Adrenal gland (tissue), 12 donors: ENCODE measurements around the gene HRH4. TPM values are rescaled to one million over a fixed set of nuclear protein-coding genes. Genes with fewer than 3 reads are reported as not detected.

ENCODE experiments used
- DNase-seq, 7 donors: peaks; one replicate each; pipeline ENCODE4 v3.0.0-alpha.2; 2019 to 2020
- H3K27ac ChIP-seq, 5 donors: fragments of 200-600 bp; sonication (generic) in 4 of 5; 1 replicate in 3 of 5; 2 replicates in 2 of 5; pipeline versions ENCODE4 v1.5.1 to v1.8.0; 2016 to 2020; ENCODE audit warnings: mild to moderate bottlenecking in 1 of 5
- H3K27me3 ChIP-seq: fragments of 200-600 bp; 2 replicates; pipeline ENCODE4 v1.8.0; 2021
- H3K36me3 ChIP-seq, 2 donors: fragments of 200-600 bp; replicated peaks in 1 of 2; 1 replicate in 1 of 2; 2 replicates in 1 of 2; pipeline versions ENCODE4 v1.5.1 to v1.8.0; 2018 to 2022
- H3K4me1 ChIP-seq, 2 donors: fragments of 200-600 bp; replicated peaks in 1 of 2; 1 replicate in 1 of 2; 2 replicates in 1 of 2; pipeline versions ENCODE4 v1.5.1 to v1.8.0; 2018 to 2021
- H3K4me3 ChIP-seq, 4 donors: fragments of 200-600 bp; sonication (generic) in 3 of 4; one replicate each; pipeline ENCODE4 v1.5.1; 2016 to 2018
- H3K9me3 ChIP-seq, 3 donors: fragments of 200-600 bp; sonication (generic) in 1 of 3; replicated peaks in 1 of 3; 1 replicate in 2 of 3; 2 replicates in 1 of 3; pipeline versions ENCODE4 v1.5.1 to v1.8.0; 2016 to 2021
- CTCF ChIP-seq, 6 experiments: fragments of 450-650 bp in 4 of 6; fragments of 200-600 bp in 2 of 6; sonication (generic) in 1 of 6; IDR thresholded peaks; 1 replicate in 5 of 6; 2 replicates in 1 of 6; pipeline versions ENCODE4 v1.5.1 to v1.8.0; 2016 to 2021; ENCODE audit warnings: antibody characterized with exemption in 6 of 6, mild to moderate bottlenecking in 2 of 6, moderate library complexity in 1 of 6
- POLR2A ChIP-seq, 2 donors: fragments of 450-650 bp; IDR thresholded peaks; one replicate each; pipeline ENCODE4 v1.6.1; 2017; ENCODE audit warnings: antibody characterized with exemption in 2 of 2, mild to moderate bottlenecking in 2 of 2, moderate library complexity in 1 of 2
- WGBS, 4 donors: extraction: QIAGEN DNeasy Blood & Tissue Kit in 2 of 4; methylation state at CpG; one replicate each; pipeline versions ENCODE4 v1.1.5 to v1.1.7; 2013 to 2017; 5-methylcytosine and 5-hydroxymethylcytosine counted together
- intact Hi-C, 2 donors: fragments of 100-400 bp; cut with DNase I; formaldehyde crosslinking; loops; one replicate each; pipeline versions ENCODE4 v1.14.1 to v1.15.0; 2022 to 2023
- polyA plus RNA-seq, 3 donors: library from polyadenylated mRNA; stranded (reverse); fragments of 200-250 nt in 2 of 3; fragments of 350-450 nt in 1 of 3; fragmentation: Illumina TruSeq in 1 of 3; extraction: RNeasy Lipid Tissue Mini Kit (QIAGEN cat#74804) in 1 of 3; gene quantifications; one replicate each; pipeline ENCODE4 v1.2.3, GENCODE V29; 2013 to 2014
- total RNA-seq, 9 donors: library from RNA; depleted of rRNA in 4 of 9; stranded (reverse); fragments of >200 nt in 4 of 9; fragments of 120-200 nt in 1 of 9; fragmentation: NEBNext Ultra II Directional in 1 of 9; extraction: Animal tissue kit (Norgen Biotek cat#: 25700) in 1 of 9; gene quantifications; one replicate each; pipeline versions ENCODE4 v1.1.0 to v1.2.4, GENCODE V29; 2013 to 2023
- donor health status: healthy with polysubstance abuse.
- donor health status: Bipolar disorder and iron deficiency.
- donor health status: DM: yes; HTN: yes; CAD: no.
- donor health status: DM: no; HTN: no; CAD: no.
- donor health status: DM: no; HTN: no; CAD: no.
- donor health status: DM: yes; HTN: yes; CAD: no.

Gene HRH4
- total and polyA plus RNA-seq, 12 donors, result 0.03 to 0.13 (median 0.06) TPM; not detected in 8

GRCh38 chr18:24427484-24427883 lies 33.0 kb upstream of the HRH4 start:
- 47 to 54% (median 50%) methylated on average over 3 of the region's 3 CpGs for WGBS, 4 donors
- no peak for TF ChIP-seq POLR2A (IDR thresholded peaks at IDR 0.05)
- no peak for TF ChIP-seq CTCF (IDR thresholded peaks at IDR 0.05)
- no peaks in the 10 kb centered on the region for H3K36me3 ChIP-seq
- H3K27ac ChIP-seq, result no peak overlapping the region
- no peak for DNase-seq
- peaks cover 0 to 21% of the 10 kb centered on the region in 2 donors for H3K4me1 ChIP-seq
- peaks cover 3% of the 10 kb centered on the region for H3K27me3 ChIP-seq
- no peaks in the 10 kb centered on the region for H3K9me3 ChIP-seq
- peak overlapping the region in 3 of 4 donors; percentile 10 to 96 (median 47) for H3K4me3 ChIP-seq
- intact Hi-C loops, result no loop called here

GRCh38 chr18:24428709-24429108 lies 31.7 kb upstream of the HRH4 start:
- TF ChIP-seq POLR2A (IDR thresholded peaks at IDR 0.05) (no peak), CTCF (IDR thresholded peaks at IDR 0.05) (no peak)
- Histone ChIP-seq H3K27ac (no peak overlapping the region), H3K4me1 (peaks cover 0 to 21% of the 10 kb centered on the region in 2 donors), H3K36me3 (no peaks in the 10 kb centered on the region), H3K9me3 (no peaks in the 10 kb centered on the region), H3K4me3 (no peak overlapping the region), H3K27me3 (peaks cover 3% of the 10 kb centered on the region)
- no peak for DNase-seq
- intact Hi-C loops, result no loop called here
- WGBS, 4 donors, result 80 to 91% (median 87%) methylated on average over 3 of the region's 3 CpGs

GRCh38 chr18:24429188-24429587 lies 31.2 kb upstream of the HRH4 start:
- H3K9me3 ChIP-seq, result no peaks in the 10 kb centered on the region
- no peak for TF ChIP-seq CTCF (IDR thresholded peaks at IDR 0.05)
- TF ChIP-seq POLR2A (IDR thresholded peaks at IDR 0.05), result no peak
- WGBS, 4 donors, result 94 to 100% (median 98%) methylated on average over 4 of the region's 4 CpGs

GRCh38 chr18:24432618-24433017 lies 27.8 kb upstream of the HRH4 start:
- H3K9me3 ChIP-seq, result no peaks in the 10 kb centered on the region
- no peaks in the 10 kb centered on the region for H3K27me3 ChIP-seq
- 91 to 95% (median 93%) methylated on average over 3 of the region's 3 CpGs for WGBS, 4 donors
- intact Hi-C loops, result no loop called here
- H3K4me3 ChIP-seq, result no peak overlapping the region
- no peak for DNase-seq
- no peak for TF ChIP-seq POLR2A (IDR thresholded peaks at IDR 0.05)
- no peak for TF ChIP-seq CTCF (IDR thresholded peaks at IDR 0.05)
- H3K4me1 ChIP-seq, result peaks cover 6 to 15% of the 10 kb centered on the region in 2 donors
- H3K27ac ChIP-seq, result no peak overlapping the region
- no peaks in the 10 kb centered on the region for H3K36me3 ChIP-seq

More at GRCh38 chr18:24429188-24429587, 31.2 kb upstream of the HRH4 start:
- Histone ChIP-seq H3K4me3 (no peak overlapping the region), H3K4me1 (peaks cover 0 to 21% of the 10 kb centered on the region in 2 donors), H3K27me3 (no peaks in the 10 kb centered on the region), H3K27ac (no peak overlapping the region), H3K36me3 (no peaks in the 10 kb centered on the region)
- intact Hi-C loops, result no loop called here
- no peak for DNase-seq
